Fibroblast of mammary gland (primary cell): ENCODE data around the gene TTC28.
"Not testable (repeated sequence)": the region's sequence is repeated elsewhere in the genome, so short reads cannot be mapped to it uniquely, and the experiment has no call there.

Experiments used
- DNase-seq: peaks from one replicate; pipeline ENCODE4 v3.0.0-alpha.2; 2010; ENCODE audit warnings: low read depth
- H3K4me3 ChIP-seq: 2 replicates; pipeline ENCODE4 v1.5.1; 2011; ENCODE audit warnings: low read depth, mild to moderate bottlenecking, low read length, moderate library complexity; ENCODE audit not compliant: control insufficient read depth
- TF ChIP-seq, protein P1 (sequence below): conservative IDR thresholded peaks from 2 replicates; pipeline ENCODE4 v1.5.1; 2011; ENCODE audit warnings: low read depth, low read length, inconsistent platforms; ENCODE audit not compliant: control insufficient read depth, insufficient read depth

The TTC28 gene

DNA sequence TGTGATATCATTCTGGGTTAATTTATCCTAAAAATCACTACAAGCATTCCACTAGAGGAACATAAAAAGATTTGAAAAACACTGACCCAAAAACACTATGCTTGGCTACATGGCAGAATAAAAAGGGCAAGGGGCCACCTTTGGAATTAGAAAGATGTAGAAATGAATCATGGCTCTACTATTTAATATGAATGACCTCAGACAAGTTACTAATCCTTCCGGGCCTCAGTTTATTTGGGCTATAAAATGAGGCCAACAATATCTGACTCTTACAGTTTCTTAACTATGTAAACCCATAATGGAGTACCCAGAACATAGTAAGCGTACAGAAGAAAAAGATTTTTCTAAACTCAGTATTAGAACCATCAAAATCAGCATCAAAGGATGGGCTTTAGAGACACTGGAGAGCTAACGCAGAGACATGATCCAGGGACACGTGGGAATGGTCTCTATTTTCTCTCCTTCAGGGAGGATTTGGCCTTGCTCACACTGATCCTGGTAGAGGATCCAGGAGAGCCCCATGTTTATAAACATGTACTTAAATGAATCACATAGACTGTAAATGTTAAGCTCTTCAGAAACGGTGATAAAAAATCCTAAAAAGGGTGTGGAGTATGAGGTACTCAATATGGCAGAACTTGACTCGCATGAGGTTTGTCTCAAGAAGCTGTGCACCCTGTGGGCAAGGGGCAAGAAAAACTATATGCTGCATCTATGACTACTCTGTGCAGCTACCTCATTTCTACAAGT, 472.2 kb downstream of the TTC28 start:
- peak; percentile 20 for DNase-seq
- H3K4me3 ChIP-seq: no peak overlapping the region
- TF ChIP-seq, protein P1, sequence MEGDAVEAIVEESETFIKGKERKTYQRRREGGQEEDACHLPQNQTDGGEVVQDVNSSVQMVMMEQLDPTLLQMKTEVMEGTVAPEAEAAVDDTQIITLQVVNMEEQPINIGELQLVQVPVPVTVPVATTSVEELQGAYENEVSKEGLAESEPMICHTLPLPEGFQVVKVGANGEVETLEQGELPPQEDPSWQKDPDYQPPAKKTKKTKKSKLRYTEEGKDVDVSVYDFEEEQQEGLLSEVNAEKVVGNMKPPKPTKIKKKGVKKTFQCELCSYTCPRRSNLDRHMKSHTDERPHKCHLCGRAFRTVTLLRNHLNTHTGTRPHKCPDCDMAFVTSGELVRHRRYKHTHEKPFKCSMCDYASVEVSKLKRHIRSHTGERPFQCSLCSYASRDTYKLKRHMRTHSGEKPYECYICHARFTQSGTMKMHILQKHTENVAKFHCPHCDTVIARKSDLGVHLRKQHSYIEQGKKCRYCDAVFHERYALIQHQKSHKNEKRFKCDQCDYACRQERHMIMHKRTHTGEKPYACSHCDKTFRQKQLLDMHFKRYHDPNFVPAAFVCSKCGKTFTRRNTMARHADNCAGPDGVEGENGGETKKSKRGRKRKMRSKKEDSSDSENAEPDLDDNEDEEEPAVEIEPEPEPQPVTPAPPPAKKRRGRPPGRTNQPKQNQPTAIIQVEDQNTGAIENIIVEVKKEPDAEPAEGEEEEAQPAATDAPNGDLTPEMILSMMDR: no peak

DNA sequence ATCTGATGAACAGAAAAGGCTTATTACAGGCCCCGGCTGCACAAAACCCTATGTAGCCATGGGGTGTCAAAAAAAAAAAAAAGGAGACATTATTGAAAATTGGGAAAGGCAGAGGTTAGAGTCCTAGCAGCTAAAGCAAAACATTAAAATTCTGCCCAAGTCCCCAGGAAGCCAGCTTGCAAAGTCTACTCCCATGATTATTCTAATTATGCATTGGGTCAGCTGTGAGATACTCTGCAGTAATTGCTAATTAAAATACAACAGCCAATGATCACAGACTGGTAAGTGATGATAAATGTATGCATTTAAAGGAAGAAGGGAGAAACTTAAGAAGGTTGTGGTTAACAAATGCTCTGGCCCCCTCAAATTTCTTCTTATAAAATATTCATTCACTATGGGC, 473.7 kb downstream of the TTC28 start:
- no peak overlapping the region for H3K4me3 ChIP-seq
- TF ChIP-seq, protein P1: no peak
- DNase-seq: no peak

DNA sequence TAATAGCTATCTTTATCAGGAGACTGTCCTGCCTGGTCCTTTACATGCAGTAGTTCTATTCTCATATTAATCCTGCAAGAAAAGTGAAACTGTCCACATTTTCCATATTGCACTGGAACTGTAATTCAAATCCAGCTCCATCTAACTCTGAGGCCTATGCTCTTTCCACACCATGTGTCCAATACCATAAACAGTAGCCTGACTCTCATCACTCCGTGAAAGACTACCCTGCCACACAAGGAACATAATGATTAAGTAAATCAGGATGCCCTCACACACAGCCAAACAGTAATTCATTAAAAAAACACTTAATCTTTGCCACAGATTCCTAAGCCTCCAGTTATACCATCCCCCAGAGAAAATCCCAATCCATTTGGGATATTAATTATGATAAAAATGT, 475.3 kb downstream of the TTC28 start:
- no peak overlapping the region for H3K4me3 ChIP-seq
- no peak for DNase-seq
- TF ChIP-seq, protein P1: no peak

DNA sequence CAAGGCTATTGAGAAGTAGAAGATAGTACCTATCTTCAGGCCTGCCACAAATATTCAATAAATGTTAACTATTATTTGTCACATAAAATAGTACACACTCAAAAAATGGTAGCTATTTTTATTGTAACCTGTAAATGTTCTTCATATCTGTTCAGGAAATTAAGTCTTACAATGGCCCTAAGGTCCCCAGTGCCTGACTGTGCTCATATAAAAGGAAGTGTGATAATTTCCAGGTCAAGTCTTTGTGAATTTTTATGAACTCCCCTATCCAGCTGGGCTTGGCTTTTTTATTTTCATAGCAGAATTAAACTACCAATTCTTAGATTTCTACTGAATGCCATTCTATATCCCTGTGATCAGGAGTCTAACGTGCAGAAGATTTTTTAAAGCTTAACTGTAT, 476.4 kb downstream of the TTC28 start:
- TF ChIP-seq, protein P1: no peak
- no peak overlapping the region for H3K4me3 ChIP-seq
- DNase-seq: no peak

DNA sequence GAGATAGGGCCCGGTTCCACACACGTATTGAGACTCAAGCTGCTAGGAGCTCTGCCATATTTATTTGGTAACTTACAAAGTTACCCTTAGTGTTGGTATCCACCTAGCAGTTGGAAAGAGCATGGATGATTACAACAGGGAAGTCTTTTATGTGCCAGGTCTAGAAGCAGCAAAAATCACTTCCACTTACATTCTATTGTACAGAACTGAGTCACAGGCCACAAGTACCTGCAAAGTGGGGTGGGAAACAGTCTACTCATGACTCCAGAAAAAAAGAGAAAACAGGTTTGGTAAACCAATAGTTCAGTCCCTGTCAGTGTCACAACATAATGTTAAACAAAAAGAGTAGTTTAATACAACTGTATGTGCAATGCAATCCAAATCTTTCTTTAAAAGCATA, 480.9 kb downstream of the TTC28 start:
- DNase-seq: no peak
- TF ChIP-seq, protein P1: no peak

DNA sequence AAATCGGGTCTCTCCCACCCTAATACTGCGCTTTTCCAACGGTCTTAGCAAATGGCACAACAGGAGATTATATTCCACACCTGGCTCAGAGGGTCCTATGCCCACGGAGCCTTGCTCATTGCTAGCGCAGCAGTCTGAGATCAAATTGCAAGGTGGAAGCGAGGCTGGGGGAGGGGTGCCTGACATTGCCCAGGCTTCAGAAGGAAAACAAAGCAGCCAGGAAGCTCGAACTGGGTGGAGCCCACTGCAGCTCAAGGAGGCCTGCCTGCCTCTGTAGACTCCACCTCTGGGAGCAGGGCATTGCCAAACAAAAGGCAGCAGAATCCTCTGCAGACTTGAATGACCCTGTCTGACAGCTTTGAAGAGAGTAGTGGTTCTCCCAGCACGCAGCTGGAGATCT, 488.1 kb downstream of the TTC28 start:
- not testable (repeated sequence) for DNase-seq, H3K4me3 ChIP-seq

More for the DNA sequence above, 480.9 kb downstream of the TTC28 start:
- no peak overlapping the region for H3K4me3 ChIP-seq

DNA sequence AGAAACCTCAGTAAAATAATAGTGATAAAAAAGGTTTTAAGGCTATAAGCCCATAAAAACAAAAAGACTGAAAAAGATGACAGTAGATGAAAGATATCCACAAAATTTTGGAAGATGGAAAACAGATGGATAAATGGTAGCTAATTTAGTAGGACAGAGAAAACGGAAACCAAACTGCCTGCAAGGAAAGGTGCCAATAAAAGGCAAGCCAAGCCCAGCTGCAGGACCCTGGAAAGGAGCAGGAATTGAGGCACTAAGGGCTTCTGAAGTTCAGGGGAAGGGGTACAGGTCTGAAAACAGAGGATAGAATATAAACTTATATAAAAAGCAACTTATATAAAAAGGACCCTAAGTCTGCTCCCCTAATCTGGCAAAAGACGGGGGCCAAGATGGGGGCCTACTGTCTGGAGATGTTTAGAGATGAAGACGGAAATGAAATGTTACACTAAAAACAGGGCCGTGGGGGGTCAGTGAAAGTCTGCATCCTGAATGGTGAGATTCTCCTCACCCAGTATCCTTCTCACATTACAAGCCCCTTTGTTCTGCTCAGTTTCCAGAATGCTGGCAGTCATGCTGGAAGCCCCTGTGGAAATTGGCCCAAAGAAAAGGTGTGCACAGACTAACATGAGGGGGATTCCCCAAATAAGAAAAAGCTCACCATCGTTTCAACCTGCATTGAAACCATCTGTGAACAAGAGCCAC, 491.3 kb downstream of the TTC28 start:
- no peak for DNase-seq
- TF ChIP-seq, protein P1: no peak
- H3K4me3 ChIP-seq: no peak overlapping the region
